Activated T-cell treated with anti-CD3 and anti-CD28 coated beads for 24 hours (primary cell): ENCODE data around the gene KRT34.
"Not testable (repeated sequence)": the region's sequence is repeated elsewhere in the genome, so short reads cannot be mapped to it uniquely, and the experiment has no call there.

Experiments
- DNase-seq: peaks from one replicate; pipeline ENCODE4 v3.0.0-alpha.2; 2020; ENCODE audit warnings: low read depth

The KRT34 gene

GRCh38 chr17:41366070-41366469 lies 16.0 kb downstream of the KRT34 start:
- DNase-seq, result no peak

- no peak for DNase-seq
Observed at GRCh38 chr17:41363881-41364280, 18.2 kb downstream of the KRT34 start.

- no peak for DNase-seq
Observed at GRCh38 chr17:41360296-41360995, 21.7 kb downstream of the KRT34 start.

GRCh38 chr17:41354536-41354935 lies 27.6 kb downstream of the KRT34 start:
- DNase-seq, result no peak

GRCh38 chr17:41352597-41353366 lies 29.3 kb downstream of the KRT34 start:
- DNase-seq, result no peak

- DNase-seq, result no peak
Observed at GRCh38 chr17:41351177-41351576, 30.9 kb downstream of the KRT34 start.

GRCh38 chr17:41350381-41350878 lies 31.7 kb downstream of the KRT34 start, which contains the start of gene KRT33A:
Gene KRT33A (minus strand): TSS chr17:41350828. CDS start chr17:41350767, 61 bp downstream.
- not testable (repeated sequence) for DNase-seq

GRCh38 chr17:41347869-41348760 lies 34.0 kb downstream of the KRT34 start:
- no peak for DNase-seq

- not testable (repeated sequence) for DNase-seq
Observed at GRCh38 chr17:41346421-41346820, 35.7 kb downstream of the KRT34 start.

- no peak for DNase-seq
Observed at GRCh38 chr17:41345992-41346391, 36.1 kb downstream of the KRT34 start.

GRCh38 chr17:41343029-41343428 lies 39.1 kb downstream of the KRT34 start:
- DNase-seq, result no peak

- DNase-seq, result peak; percentile 27
Observed at GRCh38 chr17:41340934-41341861, 40.9 kb downstream of the KRT34 start.

GRCh38 chr17:41340494-41340893 lies 41.6 kb downstream of the KRT34 start:
- no peak for DNase-seq

GRCh38 chr17:41339571-41340172 lies 42.4 kb downstream of the KRT34 start:
- no peak for DNase-seq

- DNase-seq, result peak; percentile 26
Observed at GRCh38 chr17:41338961-41339485, 43.1 kb downstream of the KRT34 start.

GRCh38 chr17:41335747-41336146 lies 46.4 kb downstream of the KRT34 start:
- no peak for DNase-seq

- DNase-seq, result no peak
Observed at GRCh38 chr17:41334385-41335305, 47.5 kb downstream of the KRT34 start.

GRCh38 chr17:41333836-41334235 lies 48.3 kb downstream of the KRT34 start:
- DNase-seq, result no peak

- DNase-seq, result no peak
Observed at GRCh38 chr17:41333098-41333497, 49.0 kb downstream of the KRT34 start.
